HepG2 (cell line): ENCODE results near the gene AIF1. TPM values are rescaled to one million over a fixed set of nuclear protein-coding genes. Genes with fewer than 3 reads are reported as not detected.

Experiments used
- KLF13 ChIP-seq: sonication (generic); formaldehyde crosslinking; IDR thresholded peaks from 2 replicates; pipeline ENCODE4 v1.4.0; 2020; ENCODE audit warnings: mild to moderate bottlenecking, missing genetic modification reagents
- LRRFIP1 ChIP-seq: sonication (generic); formaldehyde crosslinking; conservative IDR thresholded peaks from 2 replicates; pipeline ENCODE4 v1.4.0; 2020; ENCODE audit warnings: missing genetic modification reagents
- MBD4 ChIP-seq: IDR thresholded peaks from 2 replicates; pipeline ENCODE4 v1.6.1; 2012; ENCODE audit warnings: low read length, inconsistent platforms, borderline replicate concordance
- TCF12 ChIP-seq, 2 experiments: fragments of 450-650 bp in 1 of 2; sonication (generic) in 1 of 2; formaldehyde crosslinking in 1 of 2; IDR thresholded peaks; 2 replicates each; pipeline versions ENCODE4 v1.6.1 to v1.8.0; 2017 to 2022; ENCODE audit warnings: antibody characterized with exemption in 1 of 2, mild to moderate bottlenecking in 1 of 2, missing genetic modification reagents in 1 of 2, moderate library complexity in 1 of 2
- ZBTB21 ChIP-seq: sonication (generic); formaldehyde crosslinking; IDR thresholded peaks from 2 replicates; pipeline ENCODE4 v1.4.0; 2020; ENCODE audit warnings: missing genetic modification reagents
- ZFP37 ChIP-seq: sonication (generic); formaldehyde crosslinking; IDR thresholded peaks from 2 replicates; pipeline ENCODE4 v1.4.0; 2020; ENCODE audit warnings: missing genetic modification reagents, borderline replicate concordance
- ZNF282 ChIP-seq: fragments of 450-650 bp; IDR thresholded peaks from 2 replicates; pipeline ENCODE4 v1.6.1; 2018; ENCODE audit not compliant: partially characterized antibody
- ZNF629 ChIP-seq: sonication (generic); formaldehyde crosslinking; conservative IDR thresholded peaks from 2 replicates; pipeline ENCODE4 v1.5.0; 2020; ENCODE audit warnings: missing genetic modification reagents
- ZNF646 ChIP-seq: sonication (generic); formaldehyde crosslinking; IDR thresholded peaks from 2 replicates; pipeline ENCODE4 v1.9.0; 2021; ENCODE audit warnings: mild to moderate bottlenecking, missing genetic modification reagents
- ZNF713 ChIP-seq: sonication (generic); formaldehyde crosslinking; IDR thresholded peaks from 2 replicates; pipeline ENCODE4 v1.4.0; 2020; ENCODE audit warnings: mild to moderate bottlenecking, missing genetic modification reagents
- ZNF737 ChIP-seq: sonication (generic); formaldehyde crosslinking; IDR thresholded peaks from 2 replicates; pipeline ENCODE4 v1.5.0; 2020; ENCODE audit warnings: missing genetic modification reagents, mild to moderate bottlenecking, borderline replicate concordance
- ZSCAN31 ChIP-seq: sonication (generic); formaldehyde crosslinking; IDR thresholded peaks from 2 replicates; pipeline ENCODE4 v1.5.0; 2020; ENCODE audit warnings: low read depth, mild to moderate bottlenecking, missing genetic modification reagents
- polyA plus RNA-seq, 8 experiments: library from polyadenylated mRNA; depleted of rRNA in 3 of 8; stranded (reverse) in 7 of 8; unstranded in 1 of 8; fragments of >200 nt; fragmentation: Illumina TruSeq in 4 of 8; extraction: Trizol in 4 of 8; gene quantifications; 2 replicates each; pipeline versions ENCODE4 v1.2.1 to v1.2.3, GENCODE V29; 2011 to 2016; ENCODE audit warnings: low read depth in 4 of 8, missing spikeins in 1 of 8, mixed read lengths in 1 of 8; ENCODE audit not compliant: insufficient read depth in 1 of 8
- total RNA-seq, 5 experiments: library from RNA; depleted of rRNA; stranded (reverse); fragments of >200 nt; fragmentation: Illumina TruSeq; extraction: Trizol; gene quantifications; 2 replicates each; pipeline ENCODE4 v1.2.3, GENCODE V29; 2016; ENCODE audit warnings: low read depth in 1 of 5
- TF ChIP-seq, protein P1 (sequence below): sonication (generic); formaldehyde crosslinking; IDR thresholded peaks from 2 replicates; pipeline ENCODE4 v1.5.1; 2020; ENCODE audit warnings: mild to moderate bottlenecking, missing genetic modification reagents, borderline replicate concordance

Gene AIF1
- total and polyA plus RNA-seq, 2 of the 13 experiments (the other 11 are each of a cell fraction or from before 2014, with no cell fraction given) = 1.5 TPM; not detected in 1

DNA sequence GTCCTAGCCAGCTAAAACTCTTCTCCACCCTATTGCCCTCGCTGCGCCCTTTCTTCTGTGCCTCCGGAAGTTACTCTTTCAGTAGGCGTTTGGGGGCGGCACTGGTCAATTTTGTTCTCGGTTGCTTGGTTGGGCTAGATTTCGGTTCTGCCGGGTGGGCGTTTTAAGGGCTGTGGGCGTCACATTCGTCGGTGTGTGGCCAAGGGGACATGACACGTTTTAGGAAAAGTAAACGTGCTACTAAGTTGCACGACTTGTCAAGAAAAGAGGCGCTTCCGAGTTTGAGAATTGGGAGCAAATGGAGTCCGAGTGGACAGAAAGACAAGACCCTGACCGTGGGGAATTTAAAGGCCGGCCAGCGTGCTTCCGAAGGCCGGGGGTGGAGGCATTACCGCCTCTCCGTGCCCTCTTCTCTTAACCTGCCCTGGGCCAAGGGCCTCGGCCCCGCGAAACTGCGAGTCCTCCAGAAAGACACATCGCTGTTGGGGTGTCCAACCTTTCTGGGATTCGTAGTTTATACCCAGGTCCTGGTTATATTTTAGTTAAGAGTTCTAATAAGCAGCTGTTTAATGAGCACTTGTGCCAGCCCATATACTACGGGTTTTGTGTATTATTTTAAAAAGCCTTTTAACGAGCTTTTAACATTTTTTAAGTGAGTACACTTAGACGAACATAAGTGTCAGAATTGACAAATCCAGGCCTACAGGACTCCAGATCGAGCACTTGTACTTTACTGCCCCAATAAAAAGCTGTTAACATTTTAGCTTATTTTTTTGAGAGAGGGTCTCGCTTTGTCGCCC lies 38.1 kb downstream of the AIF1 start (continued):
- TF ChIP-seq, protein P1, sequence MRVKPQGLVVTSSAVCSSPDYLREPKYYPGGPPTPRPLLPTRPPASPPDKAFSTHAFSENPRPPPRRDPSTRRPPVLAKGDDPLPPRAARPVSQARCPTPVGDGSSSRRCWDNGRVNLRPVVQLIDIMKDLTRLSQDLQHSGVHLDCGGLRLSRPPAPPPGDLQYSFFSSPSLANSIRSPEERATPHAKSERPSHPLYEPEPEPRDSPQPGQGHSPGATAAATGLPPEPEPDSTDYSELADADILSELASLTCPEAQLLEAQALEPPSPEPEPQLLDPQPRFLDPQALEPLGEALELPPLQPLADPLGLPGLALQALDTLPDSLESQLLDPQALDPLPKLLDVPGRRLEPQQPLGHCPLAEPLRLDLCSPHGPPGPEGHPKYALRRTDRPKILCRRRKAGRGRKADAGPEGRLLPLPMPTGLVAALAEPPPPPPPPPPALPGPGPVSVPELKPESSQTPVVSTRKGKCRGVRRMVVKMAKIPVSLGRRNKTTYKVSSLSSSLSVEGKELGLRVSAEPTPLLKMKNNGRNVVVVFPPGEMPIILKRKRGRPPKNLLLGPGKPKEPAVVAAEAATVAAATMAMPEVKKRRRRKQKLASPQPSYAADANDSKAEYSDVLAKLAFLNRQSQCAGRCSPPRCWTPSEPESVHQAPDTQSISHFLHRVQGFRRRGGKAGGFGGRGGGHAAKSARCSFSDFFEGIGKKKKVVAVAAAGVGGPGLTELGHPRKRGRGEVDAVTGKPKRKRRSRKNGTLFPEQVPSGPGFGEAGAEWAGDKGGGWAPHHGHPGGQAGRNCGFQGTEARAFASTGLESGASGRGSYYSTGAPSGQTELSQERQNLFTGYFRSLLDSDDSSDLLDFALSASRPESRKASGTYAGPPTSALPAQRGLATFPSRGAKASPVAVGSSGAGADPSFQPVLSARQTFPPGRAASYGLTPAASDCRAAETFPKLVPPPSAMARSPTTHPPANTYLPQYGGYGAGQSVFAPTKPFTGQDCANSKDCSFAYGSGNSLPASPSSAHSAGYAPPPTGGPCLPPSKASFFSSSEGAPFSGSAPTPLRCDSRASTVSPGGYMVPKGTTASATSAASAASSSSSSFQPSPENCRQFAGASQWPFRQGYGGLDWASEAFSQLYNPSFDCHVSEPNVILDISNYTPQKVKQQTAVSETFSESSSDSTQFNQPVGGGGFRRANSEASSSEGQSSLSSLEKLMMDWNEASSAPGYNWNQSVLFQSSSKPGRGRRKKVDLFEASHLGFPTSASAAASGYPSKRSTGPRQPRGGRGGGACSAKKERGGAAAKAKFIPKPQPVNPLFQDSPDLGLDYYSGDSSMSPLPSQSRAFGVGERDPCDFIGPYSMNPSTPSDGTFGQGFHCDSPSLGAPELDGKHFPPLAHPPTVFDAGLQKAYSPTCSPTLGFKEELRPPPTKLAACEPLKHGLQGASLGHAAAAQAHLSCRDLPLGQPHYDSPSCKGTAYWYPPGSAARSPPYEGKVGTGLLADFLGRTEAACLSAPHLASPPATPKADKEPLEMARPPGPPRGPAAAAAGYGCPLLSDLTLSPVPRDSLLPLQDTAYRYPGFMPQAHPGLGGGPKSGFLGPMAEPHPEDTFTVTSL (CRISPR knock-in tag) = 0 out of 2 replicates have a peak, but pooled peaks have one; percentile 43
- TF ChIP-seq ZNF737 (CRISPR knock-in tag) (no peak), KLF13 (CRISPR knock-in tag) (no peak), LRRFIP1 (CRISPR knock-in tag) (no peak), TCF12 (IDR thresholded peaks at IDR 0.05) (no peak), TCF12 (CRISPR knock-in tag; IDR thresholded peaks at IDR 0.05) (peak; percentile 16; the same call in 1 of the 2 replicates), ZNF646 (CRISPR knock-in tag) (peak; percentile 37; the same call in 1 of the 2 replicates), MBD4 (no peak), ZSCAN31 (CRISPR knock-in tag) (no peak; the same call in 1 of the 2 replicates), ZNF713 (no peak), ZFP37 (CRISPR knock-in tag) (no peak), ZNF282 (no peak), ZNF629 (CRISPR knock-in tag) (no peak), ZBTB21 (CRISPR knock-in tag) (no peak)
